GM18870 (cell line): Measurements from ENCODE around the gene MYEF2.

Experiments
- ATAC-seq: cut with Tn5 transposase; IDR thresholded peaks from one replicate; pipeline ENCODE4 v1.9.1; 2021; ENCODE audit warnings: moderate library complexity; ENCODE audit not compliant: unreplicated experiment

Gene MYEF2

DNA sequence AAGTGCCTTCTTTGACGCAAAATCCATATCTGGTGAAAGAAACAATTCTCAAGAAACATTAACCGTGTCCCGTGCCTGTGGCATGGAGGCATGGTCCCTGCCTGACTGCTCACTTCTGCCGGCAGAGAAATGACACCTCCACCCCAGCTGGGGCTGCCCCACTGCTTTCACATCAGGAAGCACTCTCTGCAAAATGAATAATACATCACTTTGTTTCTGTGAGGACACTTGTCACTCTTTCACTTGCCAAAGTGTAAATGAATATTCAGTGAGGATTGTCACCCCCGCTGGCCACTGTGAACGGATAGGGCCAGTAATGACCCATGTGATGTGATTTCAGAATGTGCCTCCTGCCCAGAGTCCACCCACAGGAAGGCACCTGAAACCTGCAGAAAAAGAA lies 88.4 kb downstream of the MYEF2 start:
- peak; percentile 43 for ATAC-seq

DNA sequence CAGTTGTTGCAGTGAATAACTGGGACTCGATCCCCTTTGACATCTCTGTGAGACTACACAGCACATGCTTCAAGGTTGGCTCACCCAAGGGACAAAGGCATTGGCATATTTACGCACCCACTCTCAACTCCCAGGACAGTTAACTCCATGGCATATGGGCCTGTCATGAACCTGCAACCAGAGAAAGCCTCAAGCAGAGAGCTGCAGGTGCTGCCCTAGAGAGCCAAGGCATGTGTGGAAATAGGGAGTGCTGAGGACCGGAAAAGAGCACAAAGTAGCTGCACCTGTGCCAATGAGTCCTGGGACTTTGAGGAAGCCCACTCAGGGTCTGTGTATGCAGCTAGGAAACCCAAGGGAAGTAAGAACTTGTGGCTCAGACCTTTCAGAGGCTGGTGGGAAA lies 90.3 kb downstream of the MYEF2 start:
- ATAC-seq, result no peak

DNA sequence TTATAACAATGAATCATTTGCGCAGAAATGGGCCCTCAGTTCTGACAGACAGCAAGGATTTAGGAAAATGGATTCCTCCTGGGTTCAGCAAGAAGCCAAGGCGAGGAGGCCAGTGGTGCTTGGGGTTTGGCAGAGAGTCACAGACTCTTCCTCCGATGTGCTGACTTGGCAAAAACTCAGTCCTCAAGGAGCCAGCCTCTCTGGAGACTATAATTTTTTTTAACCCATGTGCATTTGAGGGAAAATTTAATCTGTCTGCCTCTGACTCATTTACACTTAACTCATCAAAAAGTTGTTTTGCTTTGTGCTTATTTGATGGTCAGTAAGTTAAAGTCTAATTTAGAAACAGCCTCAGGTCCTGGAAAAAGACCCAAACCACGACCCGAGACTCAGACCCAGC lies 91.5 kb downstream of the MYEF2 start:
- ATAC-seq, result no peak

DNA sequence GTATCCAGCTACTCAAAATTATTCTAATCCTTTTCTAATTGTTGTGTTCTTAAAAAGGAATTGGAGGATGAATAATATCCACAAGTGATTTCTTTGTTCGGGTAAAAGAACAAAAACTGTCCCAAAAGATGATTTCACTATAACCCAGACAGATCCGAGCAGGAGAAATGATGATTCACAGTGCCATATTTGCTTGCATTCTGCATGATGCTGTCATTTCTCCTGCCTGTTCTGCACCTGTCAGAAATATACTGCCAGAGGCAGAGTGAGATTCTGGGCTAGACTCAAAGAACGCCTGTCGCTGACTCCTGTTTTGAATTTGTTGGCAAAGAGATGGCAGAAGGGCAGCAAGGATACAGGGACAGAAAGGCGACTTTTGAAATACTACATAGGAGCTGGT lies 92.0 kb downstream of the MYEF2 start:
- no peak for ATAC-seq

DNA sequence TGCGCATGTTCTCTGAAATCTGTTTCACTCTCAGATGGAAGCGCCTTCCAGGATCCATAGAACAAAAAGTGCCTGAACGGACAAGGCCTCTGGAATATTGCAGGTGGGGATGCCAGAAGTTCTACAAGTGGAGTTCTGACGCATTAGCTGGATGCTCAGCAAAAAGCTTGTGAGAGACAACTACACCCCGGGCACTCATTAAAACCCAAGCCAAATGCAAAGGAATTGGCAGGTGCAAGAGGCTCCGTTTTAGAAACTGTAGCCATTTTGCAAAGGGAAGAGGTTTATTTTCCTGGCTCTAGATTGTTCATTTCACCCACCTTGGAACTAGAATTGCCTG lies 92.5 kb downstream of the MYEF2 start:
- no peak for ATAC-seq

DNA sequence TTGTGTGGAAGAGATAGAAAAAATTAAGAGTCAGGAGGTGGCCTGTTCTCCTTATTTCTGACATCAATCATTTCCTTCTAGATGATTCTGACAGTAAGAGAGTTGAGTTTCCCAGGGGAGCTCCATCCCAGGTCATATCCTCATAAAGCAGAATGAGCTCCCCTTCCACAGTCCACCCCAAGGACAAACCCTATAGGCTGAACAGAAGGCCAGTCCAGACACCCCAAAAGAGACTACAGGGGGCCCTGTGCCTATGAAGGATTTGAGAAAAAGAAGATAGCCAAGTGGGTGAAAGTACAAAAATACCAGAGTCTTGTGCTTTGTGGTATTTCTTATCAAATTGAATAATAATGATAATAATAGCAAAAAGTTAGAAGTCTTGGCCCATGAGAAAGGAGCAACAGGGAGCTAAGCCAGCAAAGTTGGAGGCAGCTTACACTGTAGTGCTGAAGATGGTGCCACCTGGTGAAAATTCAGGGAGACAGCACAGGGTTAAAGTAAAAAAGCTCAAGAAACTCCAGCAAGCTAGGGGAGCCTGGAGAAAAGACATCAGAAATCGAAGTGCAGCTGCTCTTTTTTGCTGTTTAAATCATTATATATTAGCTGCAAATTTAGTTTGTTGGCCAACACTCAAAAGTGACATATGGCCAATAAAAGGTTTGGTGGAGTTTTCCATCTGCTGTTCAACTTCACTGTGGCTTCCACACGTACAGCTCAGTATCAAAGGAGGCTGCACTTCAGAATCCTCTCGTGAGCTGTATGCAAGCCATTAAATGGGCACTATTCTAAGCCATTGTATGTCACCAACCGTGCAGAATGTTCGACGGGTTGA lies 93.1 kb downstream of the MYEF2 start:
- no peak for ATAC-seq
